ENCODE data around the gene SALL1. TPM values are rescaled to one million over a fixed set of nuclear protein-coding genes. Genes with fewer than 3 reads are reported as not detected.

The SALL1 gene
- total RNA-seq, 1 experiment from 2014 or later = not detected

- ChIA-PET POLR2A (no interaction called here), CTCF (no interaction called here)
- no peak for ATAC-seq
- H3K9me3 ChIP-seq (ENCODE audit: control insufficient read depth, insufficient read depth, low read depth, low read length) = no peaks in the 10 kb centered on the region
- in situ Hi-C loops (cut with HindIII; ENCODE audit: low pct_unique_long_range_greater_than_20kb, low sequenced_read_pairs) = no loop called here
- no peak for DNase-seq (ENCODE audit: low read depth, low spot score)
- no peak overlapping the region for H3K27ac ChIP-seq (ENCODE audit: low read length)
- H3K4me1 ChIP-seq (ENCODE audit: control insufficient read depth, insufficient read depth, low read length) = no peaks in the 10 kb centered on the region
- intact Hi-C loops (cut with micrococcal nuclease; ENCODE audit: unreplicated experiment) = no loop called here
- no TSS peak for BruUV-seq (replicated peaks)
- H3K27me3 ChIP-seq (ENCODE audit: control insufficient read depth, insufficient read depth, low read length) = no peaks in the 10 kb centered on the region
- TF ChIP-seq CTCF (IDR thresholded peaks at IDR 0.05) (no peak), REST (IDR thresholded peaks at IDR 0.05; ENCODE audit: insufficient read depth in 1 of 2, low read depth in 2 of 2, low read length in 1 of 2) (no peak), TCF7L2 (IDR thresholded peaks at IDR 0.05; ENCODE audit: low read depth, low read length) (no peak), POLR2AphosphoS5 (IDR thresholded peaks at IDR 0.05; ENCODE audit: low read depth, low read length) (no peak), SIN3A (IDR thresholded peaks at IDR 0.05; ENCODE audit: borderline replicate concordance, insufficient read depth, low read depth, low read length) (no peak)
- H3K4me3 ChIP-seq (ENCODE audit: low read depth in 2 of 2, low read length in 2 of 2) = no peak overlapping the region
- no peaks in the 10 kb centered on the region for H3K36me3 ChIP-seq (ENCODE audit: control insufficient read depth, insufficient read depth, low read length)
These were observed 4.1 kb upstream of the SALL1 start for GRCh38 chr16:51155199-51155607.

- Histone ChIP-seq H3K27me3 (ENCODE audit: control insufficient read depth, insufficient read depth, low read length) (no peaks in the 10 kb centered on the region), H3K27ac (ENCODE audit: low read length) (no peak overlapping the region)
- POLR2A ChIA-PET = no interaction called here
These were observed 3.5 kb upstream of the SALL1 start for GRCh38 chr16:51154271-51155171.

More at GRCh38 chr16:51154271-51155171, 3.5 kb upstream of the SALL1 start:
- no TSS peak for BruUV-seq (replicated peaks)
- H3K4me1 ChIP-seq (ENCODE audit: control insufficient read depth, insufficient read depth, low read length) = no peaks in the 10 kb centered on the region
- TF ChIP-seq POLR2AphosphoS5 (IDR thresholded peaks at IDR 0.05; ENCODE audit: low read depth, low read length) = no peak
- no peak for TF ChIP-seq SIN3A (IDR thresholded peaks at IDR 0.05; ENCODE audit: borderline replicate concordance, insufficient read depth, low read depth, low read length)
- TF ChIP-seq CTCF (IDR thresholded peaks at IDR 0.05) = no peak
- TF ChIP-seq REST (IDR thresholded peaks at IDR 0.05; ENCODE audit: insufficient read depth in 1 of 2, low read depth in 2 of 2, low read length in 1 of 2) = no peak
- no peak for TF ChIP-seq TCF7L2 (IDR thresholded peaks at IDR 0.05; ENCODE audit: low read depth, low read length)
- intact Hi-C loops (cut with micrococcal nuclease; ENCODE audit: unreplicated experiment) = no loop called here
- CTCF ChIA-PET = no interaction called here
- no peak overlapping the region for H3K4me3 ChIP-seq (ENCODE audit: low read depth in 2 of 2, low read length in 2 of 2)
- ATAC-seq (no peak), DNase-seq (ENCODE audit: low read depth, low spot score) (no peak)
- H3K9me3 ChIP-seq (ENCODE audit: control insufficient read depth, insufficient read depth, low read depth, low read length) = no peaks in the 10 kb centered on the region
- H3K36me3 ChIP-seq (ENCODE audit: control insufficient read depth, insufficient read depth, low read length) = no peaks in the 10 kb centered on the region
- in situ Hi-C loops (cut with HindIII; ENCODE audit: low pct_unique_long_range_greater_than_20kb, low sequenced_read_pairs) = no loop called here
